ENCODE measurements around the gene SKOR1.

DNA sequence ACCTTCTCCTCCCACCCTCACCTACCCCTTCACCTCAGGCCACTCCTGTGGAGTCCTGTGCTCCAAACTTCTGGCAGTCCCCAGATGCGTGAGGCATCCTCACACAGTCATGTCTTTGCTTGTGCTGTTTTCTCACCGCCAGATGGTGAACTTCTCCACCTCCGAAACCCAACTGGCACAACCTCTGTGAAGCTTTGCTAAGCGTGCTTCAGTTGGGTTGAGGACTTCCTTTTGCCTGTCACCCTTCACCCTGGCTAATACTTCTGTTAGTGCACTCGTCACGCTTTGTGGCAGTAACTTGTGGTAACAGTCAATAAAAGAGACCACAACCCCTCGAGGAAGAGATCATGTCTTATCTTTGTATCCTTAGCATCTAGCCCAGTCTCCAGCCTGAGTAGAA lies 42.0 kb upstream of the SKOR1 start:
- TF ChIP-seq, protein P1, sequence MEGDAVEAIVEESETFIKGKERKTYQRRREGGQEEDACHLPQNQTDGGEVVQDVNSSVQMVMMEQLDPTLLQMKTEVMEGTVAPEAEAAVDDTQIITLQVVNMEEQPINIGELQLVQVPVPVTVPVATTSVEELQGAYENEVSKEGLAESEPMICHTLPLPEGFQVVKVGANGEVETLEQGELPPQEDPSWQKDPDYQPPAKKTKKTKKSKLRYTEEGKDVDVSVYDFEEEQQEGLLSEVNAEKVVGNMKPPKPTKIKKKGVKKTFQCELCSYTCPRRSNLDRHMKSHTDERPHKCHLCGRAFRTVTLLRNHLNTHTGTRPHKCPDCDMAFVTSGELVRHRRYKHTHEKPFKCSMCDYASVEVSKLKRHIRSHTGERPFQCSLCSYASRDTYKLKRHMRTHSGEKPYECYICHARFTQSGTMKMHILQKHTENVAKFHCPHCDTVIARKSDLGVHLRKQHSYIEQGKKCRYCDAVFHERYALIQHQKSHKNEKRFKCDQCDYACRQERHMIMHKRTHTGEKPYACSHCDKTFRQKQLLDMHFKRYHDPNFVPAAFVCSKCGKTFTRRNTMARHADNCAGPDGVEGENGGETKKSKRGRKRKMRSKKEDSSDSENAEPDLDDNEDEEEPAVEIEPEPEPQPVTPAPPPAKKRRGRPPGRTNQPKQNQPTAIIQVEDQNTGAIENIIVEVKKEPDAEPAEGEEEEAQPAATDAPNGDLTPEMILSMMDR (IDR thresholded peaks at IDR 0.05; ENCODE audit: insufficient read depth, low read length): peak; percentile 38
- TF ChIP-seq SPI1 (IDR thresholded peaks at IDR 0.05; ENCODE audit: borderline replicate concordance, low read depth): peak; percentile 60; the same call in 1 of the 2 replicates
